Measurements from ENCODE around the gene EHMT1.

DNA sequence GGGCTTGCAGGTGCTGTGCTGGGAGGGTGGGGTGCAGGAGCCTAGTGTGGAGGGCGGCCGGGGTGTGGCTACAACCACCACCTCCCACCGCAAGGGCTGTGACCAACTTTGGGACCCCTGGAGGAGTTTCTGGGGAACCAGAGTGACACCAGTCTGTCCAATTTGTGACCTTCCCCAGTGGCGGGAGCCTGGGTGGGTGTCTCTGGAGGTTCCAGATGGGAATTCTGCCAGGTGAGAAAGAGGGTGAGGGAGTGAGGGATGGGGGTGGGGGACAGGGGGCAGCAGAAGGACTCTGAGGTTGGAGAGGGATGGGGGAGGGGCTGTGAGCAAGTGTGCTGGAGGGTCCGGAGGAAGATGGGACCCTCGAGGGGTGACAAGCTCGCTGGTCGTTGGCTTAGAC, 254.6 kb downstream of the EHMT1 start:
- TF ChIP-seq SIN3A (IDR thresholded peaks at IDR 0.05; ENCODE audit: borderline replicate concordance, insufficient read depth, low read length) (no peak), POLR2AphosphoS5 (IDR thresholded peaks at IDR 0.05; ENCODE audit: low read depth, low read length) (no peak)
- TF ChIP-seq, protein P1, sequence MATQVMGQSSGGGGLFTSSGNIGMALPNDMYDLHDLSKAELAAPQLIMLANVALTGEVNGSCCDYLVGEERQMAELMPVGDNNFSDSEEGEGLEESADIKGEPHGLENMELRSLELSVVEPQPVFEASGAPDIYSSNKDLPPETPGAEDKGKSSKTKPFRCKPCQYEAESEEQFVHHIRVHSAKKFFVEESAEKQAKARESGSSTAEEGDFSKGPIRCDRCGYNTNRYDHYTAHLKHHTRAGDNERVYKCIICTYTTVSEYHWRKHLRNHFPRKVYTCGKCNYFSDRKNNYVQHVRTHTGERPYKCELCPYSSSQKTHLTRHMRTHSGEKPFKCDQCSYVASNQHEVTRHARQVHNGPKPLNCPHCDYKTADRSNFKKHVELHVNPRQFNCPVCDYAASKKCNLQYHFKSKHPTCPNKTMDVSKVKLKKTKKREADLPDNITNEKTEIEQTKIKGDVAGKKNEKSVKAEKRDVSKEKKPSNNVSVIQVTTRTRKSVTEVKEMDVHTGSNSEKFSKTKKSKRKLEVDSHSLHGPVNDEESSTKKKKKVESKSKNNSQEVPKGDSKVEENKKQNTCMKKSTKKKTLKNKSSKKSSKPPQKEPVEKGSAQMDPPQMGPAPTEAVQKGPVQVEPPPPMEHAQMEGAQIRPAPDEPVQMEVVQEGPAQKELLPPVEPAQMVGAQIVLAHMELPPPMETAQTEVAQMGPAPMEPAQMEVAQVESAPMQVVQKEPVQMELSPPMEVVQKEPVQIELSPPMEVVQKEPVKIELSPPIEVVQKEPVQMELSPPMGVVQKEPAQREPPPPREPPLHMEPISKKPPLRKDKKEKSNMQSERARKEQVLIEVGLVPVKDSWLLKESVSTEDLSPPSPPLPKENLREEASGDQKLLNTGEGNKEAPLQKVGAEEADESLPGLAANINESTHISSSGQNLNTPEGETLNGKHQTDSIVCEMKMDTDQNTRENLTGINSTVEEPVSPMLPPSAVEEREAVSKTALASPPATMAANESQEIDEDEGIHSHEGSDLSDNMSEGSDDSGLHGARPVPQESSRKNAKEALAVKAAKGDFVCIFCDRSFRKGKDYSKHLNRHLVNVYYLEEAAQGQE (IDR thresholded peaks at IDR 0.05; ENCODE audit: insufficient read depth in 1 of 2, low read depth in 2 of 2, low read length in 2 of 2): no peak
